GM18526 (cell line): ENCODE results near the gene TLE5.

Experiments used
- POLR2A ChIP-seq: IDR thresholded peaks from 3 replicates; pipeline ENCODE4 v1.6.1; 2011; ENCODE audit not compliant: insufficient read length; ENCODE audit errors: extremely low read depth

TLE5 gene

GRCh38 chr19:3005345-3005744 is 57.0 kb downstream of the TLE5 start:
- no peak for TF ChIP-seq POLR2A

GRCh38 chr19:3004522-3004921 is 57.8 kb downstream of the TLE5 start:
- no peak for TF ChIP-seq POLR2A

- no peak for TF ChIP-seq POLR2A
Measured at GRCh38 chr19:3003046-3003445, 59.2 kb downstream of the TLE5 start.
